ENCODE results near the gene CDK16. TPM values are rescaled to one million over a fixed set of nuclear protein-coding genes. Genes with fewer than 3 reads are reported as not detected.

Gene CDK16
- total RNA-seq, 4 donors from 2014 or later, result 118 to 188 (median 154) TPM

- H3K27me3 ChIP-seq, result no peaks in the 10 kb centered on the region
- no peaks in the 10 kb centered on the region for H3K4me1 ChIP-seq
- H3K27ac ChIP-seq, result no peak overlapping the region
- peaks cover 0 to 43% (median 0%) of the 10 kb centered on the region in 3 donors for H3K36me3 ChIP-seq
- H3K4me3 ChIP-seq, result no peak overlapping the region
- TF ChIP-seq POLR2A (IDR thresholded peaks at IDR 0.05) (no peak), CTCF (IDR thresholded peaks at IDR 0.05) (no peak)
- H3K9me3 ChIP-seq, result no peaks in the 10 kb centered on the region
- DNase-seq, result no peak
Observed at GRCh38 chrX:47186096-47186740, 32.3 kb upstream of the CDK16 start.

DNA sequence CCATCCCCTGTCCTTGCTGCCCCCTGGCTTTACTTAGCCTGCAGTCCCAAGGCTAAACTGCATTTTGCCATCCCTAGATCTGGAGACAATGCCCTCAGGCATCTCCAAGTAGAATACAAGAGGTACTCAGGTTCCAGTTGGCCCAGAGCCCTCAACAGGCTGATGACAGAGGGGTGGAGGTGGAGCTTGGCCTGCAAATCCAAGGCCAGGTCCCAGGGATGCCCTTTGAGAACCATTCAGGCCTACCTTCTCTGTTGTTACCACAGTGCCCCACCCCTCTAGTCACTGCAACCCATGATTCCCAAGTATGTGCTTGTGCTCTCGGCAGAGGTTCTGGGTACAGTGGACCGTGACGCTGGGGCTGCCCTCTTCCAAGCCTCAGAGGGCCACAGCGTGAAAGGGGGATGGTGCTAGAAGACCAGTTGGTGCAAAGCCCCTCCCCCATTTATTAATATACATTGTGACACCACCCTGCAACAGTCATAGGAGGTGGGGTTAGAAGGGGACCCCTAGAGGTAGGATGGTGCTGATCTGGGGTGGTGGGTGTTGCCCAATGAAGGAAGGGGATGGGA lies 31.3 kb upstream of the CDK16 start:
- peaks cover 0 to 33% (median 0%) of the 10 kb centered on the region in 3 donors for H3K36me3 ChIP-seq
- no peak overlapping the region for H3K4me3 ChIP-seq
- no peaks in the 10 kb centered on the region for H3K4me1 ChIP-seq
- DNase-seq, result no peak
- H3K27me3 ChIP-seq, result no peaks in the 10 kb centered on the region
- no peak overlapping the region for H3K27ac ChIP-seq
- no peaks in the 10 kb centered on the region for H3K9me3 ChIP-seq
- no peak for TF ChIP-seq POLR2A (IDR thresholded peaks at IDR 0.05)
- no peak for TF ChIP-seq CTCF (IDR thresholded peaks at IDR 0.05)

GRCh38 chrX:47189906-47190305 lies 28.6 kb upstream of the CDK16 start:
- no peaks in the 10 kb centered on the region for H3K27me3 ChIP-seq
- no peak overlapping the region for H3K27ac ChIP-seq
- no peak for DNase-seq
- no peaks in the 10 kb centered on the region for H3K9me3 ChIP-seq
- no peak overlapping the region for H3K4me3 ChIP-seq
- peaks cover 0 to 6% (median 2%) of the 10 kb centered on the region in 4 donors for H3K4me1 ChIP-seq
- H3K36me3 ChIP-seq, result peaks cover 0 to 16% (median 0%) of the 10 kb centered on the region in 3 donors
- no peak for TF ChIP-seq CTCF (IDR thresholded peaks at IDR 0.05)
- no peak for TF ChIP-seq POLR2A (IDR thresholded peaks at IDR 0.05)

DNA sequence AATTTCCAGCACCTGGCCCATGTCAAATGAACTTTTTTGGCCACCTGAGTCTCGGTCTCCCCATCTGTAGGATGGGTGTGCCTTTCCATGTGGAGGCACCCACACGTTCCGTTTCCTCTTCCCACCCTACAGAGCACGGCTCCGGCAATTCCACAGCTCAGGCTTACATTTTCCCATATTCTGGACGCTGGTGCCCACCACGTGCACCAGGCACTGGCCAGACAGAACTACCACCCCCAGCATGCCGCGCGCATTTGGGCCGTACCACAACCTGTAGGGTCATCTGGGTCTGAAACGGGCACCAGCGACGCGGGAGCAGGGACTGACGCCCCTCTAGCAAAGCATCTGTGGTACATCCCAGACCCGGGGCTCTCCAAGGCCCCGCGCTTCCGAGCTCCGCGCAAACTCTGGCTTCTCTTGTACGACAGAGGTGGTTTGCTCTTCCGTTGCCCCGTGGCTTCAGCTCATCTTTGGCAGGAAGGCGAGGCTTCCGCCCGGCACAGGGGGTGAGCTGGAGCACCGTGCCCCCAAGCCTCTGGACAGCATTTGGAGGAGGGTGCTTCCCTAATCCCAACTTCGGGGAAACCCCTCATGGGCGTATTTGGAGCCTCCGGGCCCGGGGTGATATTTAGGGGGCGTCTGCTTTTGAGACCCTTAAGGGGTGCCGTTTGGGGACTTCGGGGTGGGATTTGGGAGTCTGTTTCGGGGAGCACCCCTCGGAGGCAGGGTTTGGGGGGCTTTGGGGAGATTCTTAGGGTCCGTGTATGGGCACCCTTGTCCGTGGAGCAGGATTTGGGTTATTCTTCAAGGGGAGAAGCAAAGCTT lies 27.8 kb upstream of the CDK16 start:
- Histone ChIP-seq H3K27me3 (no peaks in the 10 kb centered on the region), H3K4me1 (peaks cover 0 to 12% (median 4%) of the 10 kb centered on the region in 4 donors), H3K4me3 (peak overlapping the region; percentile 46 to 58 (median 52)), H3K36me3 (peaks cover 0 to 10% (median 0%) of the 10 kb centered on the region in 3 donors), H3K9me3 (no peaks in the 10 kb centered on the region), H3K27ac (peak overlapping the region; percentile 53 to 80 (median 65))
- DNase-seq, result peak; percentile 81 to 93 (median 84)
- peak; percentile 23 to 45 for TF ChIP-seq POLR2A (IDR thresholded peaks at IDR 0.05)
- no peak for TF ChIP-seq CTCF (IDR thresholded peaks at IDR 0.05)

DNA sequence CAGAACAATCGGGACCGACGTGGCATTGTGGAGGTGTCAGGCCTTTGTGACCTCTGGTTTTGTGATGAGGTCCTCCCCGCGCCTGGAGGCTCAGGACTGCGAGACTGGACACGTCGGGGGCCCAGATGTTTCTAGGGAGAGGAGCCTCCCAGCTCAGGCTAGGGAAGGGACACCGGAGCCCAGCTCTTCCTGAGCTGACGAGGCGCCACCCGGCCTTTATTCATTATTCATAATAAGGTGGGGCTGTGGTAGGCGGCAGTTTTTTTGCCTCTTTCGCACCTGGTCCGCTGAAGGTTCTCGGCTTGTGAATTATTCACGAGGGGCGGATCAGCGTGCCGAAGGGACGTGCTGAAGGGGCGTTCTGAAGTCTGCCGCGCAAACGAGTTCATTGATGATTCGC lies 27.1 kb upstream of the CDK16 start:
- TF ChIP-seq CTCF (IDR thresholded peaks at IDR 0.05), result no peak
- no peak for TF ChIP-seq POLR2A (IDR thresholded peaks at IDR 0.05)

More for the DNA sequence above, 27.1 kb upstream of the CDK16 start:
- Histone ChIP-seq H3K4me1 (peaks cover 0 to 19% (median 4%) of the 10 kb centered on the region in 4 donors), H3K27ac (peak overlapping the region; percentile 53 to 80 (median 65)), H3K4me3 (peak overlapping the region; percentile 46 to 58 (median 52)), H3K36me3 (peaks cover 0 to 4% (median 0%) of the 10 kb centered on the region in 3 donors), H3K27me3 (no peaks in the 10 kb centered on the region), H3K9me3 (no peaks in the 10 kb centered on the region)
- DNase-seq, result peak; percentile 47 to 79 (median 56)
